ENCODE results near the gene DSP. TPM values are rescaled to one million over a fixed set of nuclear protein-coding genes. Genes with fewer than 3 reads are reported as not detected.

Gene DSP
- total and polyA plus RNA-seq, 2 of the 13 experiments (the other 11 are each of a cell fraction or from before 2014, with no cell fraction given), result 89.8 to 117 TPM

DNA sequence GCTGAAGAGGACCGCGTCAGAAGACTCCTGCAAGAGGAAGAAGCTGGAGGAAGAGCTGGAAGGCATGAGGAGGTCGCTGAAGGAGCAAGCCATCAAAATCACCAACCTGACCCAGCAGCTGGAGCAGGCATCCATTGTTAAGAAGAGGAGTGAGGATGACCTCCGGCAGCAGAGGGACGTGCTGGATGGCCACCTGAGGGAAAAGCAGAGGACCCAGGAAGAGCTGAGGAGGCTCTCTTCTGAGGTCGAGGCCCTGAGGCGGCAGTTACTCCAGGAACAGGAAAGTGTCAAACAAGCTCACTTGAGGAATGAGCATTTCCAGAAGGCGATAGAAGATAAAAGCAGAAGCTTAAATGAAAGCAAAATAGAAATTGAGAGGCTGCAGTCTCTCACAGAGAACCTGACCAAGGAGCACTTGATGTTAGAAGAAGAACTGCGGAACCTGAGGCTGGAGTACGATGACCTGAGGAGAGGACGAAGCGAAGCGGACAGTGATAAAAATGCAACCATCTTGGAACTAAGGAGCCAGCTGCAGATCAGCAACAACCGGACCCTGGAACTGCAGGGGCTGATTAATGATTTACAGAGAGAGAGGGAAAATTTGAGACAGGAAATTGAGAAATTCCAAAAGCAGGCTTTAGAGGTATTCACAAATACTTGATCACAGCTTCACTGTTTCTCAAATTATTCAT, 39.6 kb downstream of the DSP start (continued):
- TF ChIP-seq ZBTB46 (CRISPR knock-in tag; IDR thresholded peaks at IDR 0.05; ENCODE audit: borderline replicate concordance) (no peak), ZNF414 (CRISPR knock-in tag; IDR thresholded peaks at IDR 0.05) (no peak), CBX2 (IDR thresholded peaks at IDR 0.05; ENCODE audit: low read depth, low read length) (no peak), CBX2 (CRISPR knock-in tag; IDR thresholded peaks at IDR 0.05; ENCODE audit: low read depth) (no peak), ZNF749 (CRISPR knock-in tag; IDR thresholded peaks at IDR 0.05; ENCODE audit: borderline replicate concordance) (no peak), ZNF292 (CRISPR knock-in tag; IDR thresholded peaks at IDR 0.05; ENCODE audit: borderline replicate concordance, low read depth) (peak; percentile 42; the same call in 1 of the 2 replicates), RAD51 (IDR thresholded peaks at IDR 0.05; ENCODE audit: borderline replicate concordance) (no peak), REPIN1 (CRISPR knock-in tag; IDR thresholded peaks at IDR 0.05; ENCODE audit: borderline replicate concordance, low read depth) (no peak; the same call in 1 of the 2 replicates), MTA3 (CRISPR knock-in tag; IDR thresholded peaks at IDR 0.05) (no peak), FOXK1 (CRISPR knock-in tag; IDR thresholded peaks at IDR 0.05; ENCODE audit: borderline replicate concordance, low read depth) (no peak), ZNF274 (CRISPR knock-in tag; IDR thresholded peaks at IDR 0.05) (0 out of 2 replicates have a peak, but pooled peaks have one; percentile 42), ZC3H4 (CRISPR knock-in tag; IDR thresholded peaks at IDR 0.05; ENCODE audit: borderline replicate concordance) (no peak), HNRNPK (IDR thresholded peaks at IDR 0.05; ENCODE audit: low read depth, low read length, poor library complexity, severe bottlenecking) (no peak), BHLHE40 (IDR thresholded peaks at IDR 0.05; ENCODE audit: low read length) (no peak), TAF15 (IDR thresholded peaks at IDR 0.05; ENCODE audit: low read depth, low read length, poor library complexity, severe bottlenecking) (no peak), SOX13 (IDR thresholded peaks at IDR 0.05) (no peak), SOX13 (CRISPR knock-in tag; conservative IDR thresholded peaks at IDR 0.05 in 1 of 2, IDR thresholded peaks at IDR 0.05 in 1 of 2) (0 out of 4 replicates have a peak, but pooled peaks of 1 of the 2 experiments have one; percentile 19)
- TF ChIP-seq, protein P1, sequence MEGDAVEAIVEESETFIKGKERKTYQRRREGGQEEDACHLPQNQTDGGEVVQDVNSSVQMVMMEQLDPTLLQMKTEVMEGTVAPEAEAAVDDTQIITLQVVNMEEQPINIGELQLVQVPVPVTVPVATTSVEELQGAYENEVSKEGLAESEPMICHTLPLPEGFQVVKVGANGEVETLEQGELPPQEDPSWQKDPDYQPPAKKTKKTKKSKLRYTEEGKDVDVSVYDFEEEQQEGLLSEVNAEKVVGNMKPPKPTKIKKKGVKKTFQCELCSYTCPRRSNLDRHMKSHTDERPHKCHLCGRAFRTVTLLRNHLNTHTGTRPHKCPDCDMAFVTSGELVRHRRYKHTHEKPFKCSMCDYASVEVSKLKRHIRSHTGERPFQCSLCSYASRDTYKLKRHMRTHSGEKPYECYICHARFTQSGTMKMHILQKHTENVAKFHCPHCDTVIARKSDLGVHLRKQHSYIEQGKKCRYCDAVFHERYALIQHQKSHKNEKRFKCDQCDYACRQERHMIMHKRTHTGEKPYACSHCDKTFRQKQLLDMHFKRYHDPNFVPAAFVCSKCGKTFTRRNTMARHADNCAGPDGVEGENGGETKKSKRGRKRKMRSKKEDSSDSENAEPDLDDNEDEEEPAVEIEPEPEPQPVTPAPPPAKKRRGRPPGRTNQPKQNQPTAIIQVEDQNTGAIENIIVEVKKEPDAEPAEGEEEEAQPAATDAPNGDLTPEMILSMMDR (CRISPR knock-in tag; IDR thresholded peaks at IDR 0.05), result no peak
- TF ChIP-seq, protein P2, sequence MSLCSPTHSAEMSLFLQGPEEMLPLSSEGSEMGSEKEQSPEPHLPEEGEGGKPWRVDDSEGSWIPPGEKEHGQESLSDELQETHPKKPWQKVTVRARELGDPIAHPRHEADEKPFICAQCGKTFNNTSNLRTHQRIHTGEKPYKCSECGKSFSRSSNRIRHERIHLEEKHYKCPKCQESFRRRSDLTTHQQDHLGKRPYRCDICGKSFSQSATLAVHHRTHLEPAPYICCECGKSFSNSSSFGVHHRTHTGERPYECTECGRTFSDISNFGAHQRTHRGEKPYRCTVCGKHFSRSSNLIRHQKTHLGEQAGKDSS (CRISPR knock-in tag; IDR thresholded peaks at IDR 0.05; ENCODE audit: borderline replicate concordance, low read depth), result 0 out of 2 replicates have a peak, but pooled peaks have one; percentile 43
- TF ChIP-seq, protein P3, sequence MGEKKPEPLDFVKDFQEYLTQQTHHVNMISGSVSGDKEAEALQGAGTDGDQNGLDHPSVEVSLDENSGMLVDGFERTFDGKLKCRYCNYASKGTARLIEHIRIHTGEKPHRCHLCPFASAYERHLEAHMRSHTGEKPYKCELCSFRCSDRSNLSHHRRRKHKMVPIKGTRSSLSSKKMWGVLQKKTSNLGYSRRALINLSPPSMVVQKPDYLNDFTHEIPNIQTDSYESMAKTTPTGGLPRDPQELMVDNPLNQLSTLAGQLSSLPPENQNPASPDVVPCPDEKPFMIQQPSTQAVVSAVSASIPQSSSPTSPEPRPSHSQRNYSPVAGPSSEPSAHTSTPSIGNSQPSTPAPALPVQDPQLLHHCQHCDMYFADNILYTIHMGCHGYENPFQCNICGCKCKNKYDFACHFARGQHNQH (CRISPR knock-in tag; IDR thresholded peaks at IDR 0.05), result no peak
